Testis (tissue), 3 donors: ENCODE results near the gene COL11A2. TPM values are rescaled to one million over a fixed set of nuclear protein-coding genes. Genes with fewer than 3 reads are reported as not detected.
A peak's percentile ranks its signal among the peaks of the same experiment; 100 is the strongest.
"Not testable (repeated sequence)": the region's sequence is repeated elsewhere in the genome, so short reads cannot be mapped to it uniquely, and the experiment has no call there.

Experiments
- DNase-seq: peaks from one replicate; pipeline ENCODE4 v3.0.0-alpha.2; 2019
- H3K27ac ChIP-seq, 2 donors: fragments of 200-600 bp; sonication (generic); one replicate each; pipeline ENCODE4 v1.5.1; 2019
- H3K27me3 ChIP-seq: fragments of 200-600 bp; sonication (generic); one replicate; pipeline ENCODE4 v1.5.1; 2019
- H3K36me3 ChIP-seq: fragments of 200-600 bp; sonication (generic); one replicate; pipeline ENCODE4 v1.5.1; 2017; ENCODE audit warnings: low read depth; ENCODE audit errors: missing control alignments
- H3K4me1 ChIP-seq: fragments of 200-600 bp; sonication (generic); one replicate; pipeline ENCODE4 v1.5.1; 2019
- H3K4me3 ChIP-seq, 2 donors: fragments of 200-600 bp; sonication (generic); one replicate each; pipeline ENCODE4 v1.5.1; 2017 to 2019
- H3K9me3 ChIP-seq: fragments of 200-600 bp; sonication (generic); one replicate; pipeline ENCODE4 v1.5.1; 2017
- POLR2A ChIP-seq: fragments of 450-650 bp; IDR thresholded peaks from one replicate; pipeline ENCODE4 v1.6.1; 2017; ENCODE audit warnings: antibody characterized with exemption, mild to moderate bottlenecking, moderate library complexity
- whole genome bisulfite sequencing, 2 donors: methylation state at CpG; one replicate each; pipeline ENCODE4 v1.1.5; 2018; 5-methylcytosine and 5-hydroxymethylcytosine counted together
- intact Hi-C: fragments of 100-400 bp; cut with DNase I; formaldehyde crosslinking; loops from one replicate; pipeline ENCODE4 v1.15.1; 2023; ENCODE audit warnings: low total_unique reads
- polyA plus RNA-seq: library from polyadenylated mRNA; stranded (reverse); fragments of 350-450 nt; fragmentation: Illumina TruSeq; extraction: RNeasy Lipid Tissue Mini Kit (QIAGEN cat#74804); gene quantifications from one replicate; pipeline ENCODE4 v1.2.3, GENCODE V29; 2014; ENCODE audit warnings: low read depth, low replicate concordance; ENCODE audit not compliant: insufficient read depth
- total RNA-seq, 2 donors: library from RNA; depleted of rRNA; stranded (reverse); fragments of >200 nt; gene quantifications; one replicate each; pipeline ENCODE4 v1.2.3, GENCODE V29; 2016
- TF ChIP-seq, protein P1 (sequence below), 3 experiments: fragments of 450-650 bp in 2 of 3; fragments of 200-600 bp in 1 of 3; sonication (generic) in 1 of 3; IDR thresholded peaks; one replicate each; pipeline ENCODE4 v1.5.1; 2016 to 2019; ENCODE audit warnings: antibody characterized with exemption in 3 of 3, mild to moderate bottlenecking in 2 of 3, moderate library complexity in 1 of 3

The COL11A2 gene
- total and polyA plus RNA-seq, 3 donors from 2014 or later, result 8.2 to 8.8 (median 8.6) TPM

DNA sequence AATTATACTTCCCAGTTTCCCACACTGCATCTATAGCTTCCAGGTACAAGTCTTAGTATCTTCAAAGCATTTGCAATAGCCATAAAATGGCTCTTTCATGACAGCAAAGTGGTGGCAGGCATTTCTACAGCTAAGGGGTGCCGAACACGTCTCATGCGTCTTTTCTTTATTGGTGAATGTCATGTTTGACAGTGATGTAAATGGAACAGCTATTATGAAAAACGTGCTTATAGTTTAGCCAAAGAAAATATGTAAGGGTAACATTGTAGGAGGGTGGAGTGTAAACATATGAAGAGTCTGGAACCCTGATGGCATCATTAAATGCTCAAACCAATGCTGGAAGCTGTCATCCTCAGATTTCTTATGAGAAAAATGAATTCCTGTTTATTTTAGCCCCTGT is 37.9 kb downstream of the COL11A2 start:
- WGBS, 2 donors, result 76 to 77% methylated on average over 4 of the region's 4 CpGs
- TF ChIP-seq POLR2A, result no peak
- TF ChIP-seq, protein P1, sequence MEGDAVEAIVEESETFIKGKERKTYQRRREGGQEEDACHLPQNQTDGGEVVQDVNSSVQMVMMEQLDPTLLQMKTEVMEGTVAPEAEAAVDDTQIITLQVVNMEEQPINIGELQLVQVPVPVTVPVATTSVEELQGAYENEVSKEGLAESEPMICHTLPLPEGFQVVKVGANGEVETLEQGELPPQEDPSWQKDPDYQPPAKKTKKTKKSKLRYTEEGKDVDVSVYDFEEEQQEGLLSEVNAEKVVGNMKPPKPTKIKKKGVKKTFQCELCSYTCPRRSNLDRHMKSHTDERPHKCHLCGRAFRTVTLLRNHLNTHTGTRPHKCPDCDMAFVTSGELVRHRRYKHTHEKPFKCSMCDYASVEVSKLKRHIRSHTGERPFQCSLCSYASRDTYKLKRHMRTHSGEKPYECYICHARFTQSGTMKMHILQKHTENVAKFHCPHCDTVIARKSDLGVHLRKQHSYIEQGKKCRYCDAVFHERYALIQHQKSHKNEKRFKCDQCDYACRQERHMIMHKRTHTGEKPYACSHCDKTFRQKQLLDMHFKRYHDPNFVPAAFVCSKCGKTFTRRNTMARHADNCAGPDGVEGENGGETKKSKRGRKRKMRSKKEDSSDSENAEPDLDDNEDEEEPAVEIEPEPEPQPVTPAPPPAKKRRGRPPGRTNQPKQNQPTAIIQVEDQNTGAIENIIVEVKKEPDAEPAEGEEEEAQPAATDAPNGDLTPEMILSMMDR (IDR thresholded peaks at IDR 0.05), result no peak
- H3K4me1 ChIP-seq, result no peaks in the 10 kb centered on the region
- H3K27ac ChIP-seq, result no peak overlapping the region
- H3K4me3 ChIP-seq, result no peak overlapping the region
- no peak for DNase-seq
- no peaks in the 10 kb centered on the region for H3K36me3 ChIP-seq
- no peaks in the 10 kb centered on the region for H3K9me3 ChIP-seq
- H3K27me3 ChIP-seq, result no peaks in the 10 kb centered on the region
- intact Hi-C loops, result no loop called here

DNA sequence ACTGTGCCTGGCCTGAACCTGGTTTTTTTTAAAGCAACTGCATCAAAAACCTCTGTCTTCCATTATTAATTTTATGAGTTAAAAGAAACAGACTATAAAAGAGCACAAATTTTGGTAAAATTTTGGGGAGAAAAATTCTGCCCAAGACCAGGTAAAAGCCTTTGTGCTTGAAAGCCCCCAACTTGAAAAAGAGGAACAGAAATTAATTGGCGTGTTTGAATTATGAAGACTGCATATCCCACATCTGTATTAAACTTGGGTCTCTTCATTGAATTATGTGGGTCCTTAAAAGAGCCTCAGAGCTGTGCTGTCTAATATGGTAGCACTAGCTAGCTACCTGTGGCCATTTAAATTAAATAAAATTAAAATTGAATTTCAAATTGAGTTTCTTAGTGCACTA is 41.2 kb downstream of the COL11A2 start:
- Histone ChIP-seq H3K27ac (no peak overlapping the region), H3K27me3 (no peaks in the 10 kb centered on the region), H3K4me1 (no peaks in the 10 kb centered on the region), H3K36me3 (no peaks in the 10 kb centered on the region), H3K4me3 (no peak overlapping the region), H3K9me3 (no peaks in the 10 kb centered on the region)
- intact Hi-C loops, result no loop called here
- no peak for DNase-seq
- TF ChIP-seq, protein P1 (IDR thresholded peaks at IDR 0.05), result no peak
- no peak for TF ChIP-seq POLR2A
- 95 to 96% methylated on average over 1 of the region's 1 CpG for WGBS, 2 donors

DNA sequence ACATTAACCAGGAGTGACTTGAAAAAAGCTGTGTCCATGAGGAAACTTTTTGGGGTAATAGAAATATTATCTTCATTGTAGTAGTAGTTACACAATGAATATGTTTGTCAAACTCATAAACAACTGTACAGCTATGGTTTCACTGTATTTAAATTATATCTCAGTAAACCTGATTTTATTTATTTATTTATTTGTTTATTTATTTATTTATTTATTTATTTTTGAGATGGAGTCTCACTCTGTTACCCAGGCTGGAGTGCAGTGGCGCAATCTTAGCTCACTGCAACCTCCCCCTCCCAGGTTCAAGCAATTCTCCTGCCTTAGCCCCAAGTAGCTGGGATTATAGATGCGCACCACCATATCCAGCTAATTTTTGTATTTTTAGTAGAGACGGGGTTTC is 41.7 kb downstream of the COL11A2 start:
- not testable (repeated sequence) for DNase-seq, H3K27me3 ChIP-seq
- WGBS, 2 donors, result 95 to 100% methylated on average over 3 of the region's 3 CpGs

DNA sequence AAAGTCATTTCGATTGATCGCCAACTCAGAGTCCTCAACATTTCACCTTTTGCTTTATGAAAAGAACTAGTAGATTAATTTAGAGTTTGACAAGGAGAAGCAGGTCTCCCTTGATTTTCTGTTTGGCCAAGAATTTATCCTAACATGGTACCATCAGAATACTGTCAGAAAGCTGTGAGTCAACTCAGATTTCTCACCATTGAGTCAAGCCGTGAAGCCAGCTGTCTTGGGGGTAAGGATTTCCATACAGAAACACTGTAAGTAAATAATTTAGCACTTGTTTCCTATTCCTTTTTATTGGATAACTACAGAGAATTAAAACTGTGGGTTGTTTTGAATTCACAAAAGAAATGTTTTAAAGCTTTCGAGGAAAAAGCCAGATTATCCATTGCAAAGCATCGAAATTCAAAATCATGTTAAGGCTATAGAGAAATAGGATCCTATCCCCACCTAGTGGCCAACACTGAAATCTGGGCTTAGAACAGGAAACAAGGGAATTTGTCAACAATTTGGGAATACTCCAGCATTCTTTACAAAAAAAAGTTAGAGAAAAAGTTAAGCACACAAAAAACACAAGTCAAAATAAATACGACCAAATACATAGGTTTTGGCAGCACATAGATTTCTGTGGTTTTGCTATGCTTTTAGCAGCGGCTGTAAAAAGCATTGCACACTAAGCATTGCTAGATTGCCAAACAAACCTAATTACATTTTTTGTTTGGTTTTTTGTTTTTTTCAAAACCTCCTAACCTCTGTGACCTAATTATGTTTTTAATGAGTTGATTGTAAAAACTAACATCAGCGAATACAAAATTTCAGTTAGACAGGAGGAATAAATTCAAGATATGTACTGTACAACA is 44.2 kb downstream of the COL11A2 start:
- Histone ChIP-seq H3K27me3 (no peaks in the 10 kb centered on the region), H3K9me3 (no peaks in the 10 kb centered on the region), H3K36me3 (no peaks in the 10 kb centered on the region), H3K27ac (no peak overlapping the region), H3K4me1 (no peaks in the 10 kb centered on the region), H3K4me3 (no peak overlapping the region)
- intact Hi-C loops, result loop anchor here (5.0 kb wide), 1 partner anchor 89 kb away; no protein-coding TSS in a partner anchor
- WGBS, 2 donors, result 52 to 53% methylated on average over 8 of the region's 8 CpGs
- peak; percentile 63 for DNase-seq
- no peak for TF ChIP-seq POLR2A
- TF ChIP-seq, protein P1 (IDR thresholded peaks at IDR 0.05), result peak; percentile 64 to 83 (median 69)

More for the DNA sequence above, 41.7 kb downstream of the COL11A2 start:
- H3K36me3 ChIP-seq, H3K9me3 ChIP-seq, H3K4me1 ChIP-seq, H3K27ac ChIP-seq, intact Hi-C loops, H3K4me3 ChIP-seq: not testable (repeated sequence)

DNA sequence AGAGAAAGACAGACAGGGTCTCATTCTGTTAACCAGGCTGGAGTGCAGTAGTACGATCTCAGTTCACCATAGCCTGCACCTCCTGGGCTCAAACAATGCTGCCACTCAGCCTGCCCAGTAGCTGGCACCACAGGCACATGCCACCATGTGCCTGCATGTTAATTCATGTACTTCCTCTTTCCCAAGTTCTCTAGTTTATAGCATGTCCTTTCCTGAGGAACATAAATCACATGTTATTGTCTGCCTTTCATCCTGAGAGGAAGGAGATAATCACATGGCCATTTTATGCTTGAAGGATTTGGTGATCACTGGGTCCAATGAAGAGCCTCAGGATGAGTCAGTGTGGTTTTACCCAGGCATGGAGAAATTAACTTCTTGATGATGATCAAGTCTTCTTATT is 47.9 kb downstream of the COL11A2 start:
- no peak for DNase-seq
- Histone ChIP-seq H3K27me3 (no peaks in the 10 kb centered on the region), H3K36me3 (no peaks in the 10 kb centered on the region), H3K27ac (no peak overlapping the region), H3K9me3 (no peaks in the 10 kb centered on the region), H3K4me1 (no peaks in the 10 kb centered on the region), H3K4me3 (no peak overlapping the region)
- TF ChIP-seq, protein P1 (IDR thresholded peaks at IDR 0.05), result no peak
- TF ChIP-seq POLR2A, result no peak
- intact Hi-C loops, result no loop called here
- WGBS, 2 donors, result 56 to 67% methylated on average over 1 of the region's 1 CpG
